GM19397 (cell line): ENCODE data around the gene HDAC2.
A peak's percentile ranks its signal among the peaks of the same experiment; 100 is the strongest.
"Not testable (repeated sequence)": the region's sequence is repeated elsewhere in the genome, so short reads cannot be mapped to it uniquely, and the experiment has no call there.

ENCODE experiments used
- ATAC-seq: cut with Tn5 transposase; IDR thresholded peaks from one replicate; pipeline ENCODE4 v1.9.1; 2021; ENCODE audit warnings: mild to moderate bottlenecking, moderate library complexity; ENCODE audit not compliant: unreplicated experiment

The HDAC2 gene

GRCh38 chr6:113976806-113977205, 5.9 kb upstream of the HDAC2 start:
- ATAC-seq: no peak

GRCh38 chr6:113971741-113972140, 793 bp upstream of the HDAC2 start:
- no peak for ATAC-seq

- ATAC-seq: peak; percentile 38
Measured at GRCh38 chr6:113969888-113970804, 802 bp downstream of the HDAC2 start.

GRCh38 chr6:113968472-113968871, 2.5 kb downstream of the HDAC2 start:
- ATAC-seq: no peak

- no peak for ATAC-seq
Measured at GRCh38 chr6:113967777-113968176, 3.2 kb downstream of the HDAC2 start.

- ATAC-seq: no peak
Measured at GRCh38 chr6:113960795-113961194, 10.2 kb downstream of the HDAC2 start.

- no peak for ATAC-seq
Measured at GRCh38 chr6:113959235-113959634, 11.7 kb downstream of the HDAC2 start.

- no peak for ATAC-seq
Measured at GRCh38 chr6:113954653-113955052, 16.3 kb downstream of the HDAC2 start.

- ATAC-seq: no peak
Measured at GRCh38 chr6:113953346-113953745, 17.6 kb downstream of the HDAC2 start.

GRCh38 chr6:113949499-113949898, 21.4 kb downstream of the HDAC2 start:
- no peak for ATAC-seq

GRCh38 chr6:113944701-113945100, 26.2 kb downstream of the HDAC2 start:
- no peak for ATAC-seq

- ATAC-seq: no peak
Measured at GRCh38 chr6:113939825-113940224, 31.1 kb downstream of the HDAC2 start.

- ATAC-seq: peak; percentile 89
Measured at GRCh38 chr6:113936093-113936934, 34.6 kb downstream of the HDAC2 start.

- no peak for ATAC-seq
Measured at GRCh38 chr6:113934101-113934500, 36.8 kb downstream of the HDAC2 start.

- ATAC-seq: not testable (repeated sequence)
Measured at GRCh38 chr6:113931907-113932306, 39.0 kb downstream of the HDAC2 start.

GRCh38 chr6:113930183-113930582, 40.8 kb downstream of the HDAC2 start:
- no peak for ATAC-seq

GRCh38 chr6:113927001-113927400, 43.9 kb downstream of the HDAC2 start:
- ATAC-seq: no peak

- no peak for ATAC-seq
Measured at GRCh38 chr6:113925378-113925777, 45.6 kb downstream of the HDAC2 start.

- ATAC-seq: no peak
Measured at GRCh38 chr6:113924312-113924723, 46.6 kb downstream of the HDAC2 start.

GRCh38 chr6:113923526-113923925, 47.4 kb downstream of the HDAC2 start:
- no peak for ATAC-seq

- ATAC-seq: no peak
Measured at GRCh38 chr6:113921299-113921904, 49.5 kb downstream of the HDAC2 start.
